A673 (cell line): ENCODE data around the gene MKI67. TPM values are rescaled to one million over a fixed set of nuclear protein-coding genes. Genes with fewer than 3 reads are reported as not detected.

ENCODE experiments used
- BruUV-seq: library from RNA; stranded (reverse); fragments of 400-500 nt; replicated peaks from 2 replicates; lab custom pipeline; 2021; lab: Mats Ljungman, UMichigan
- CTCF ChIA-PET: fragments of 300-600 bp; sonication (Branson Sonifier 250); formaldehyde crosslinking; loops from one replicate; lab custom pipeline; 2022; ENCODE audit warnings: antibody characterized with exemption; lab: Charles Lee
- POLR2A ChIA-PET: fragments of 300-600 bp; sonication (Branson Sonifier 250); formaldehyde crosslinking; loops from one replicate; lab custom pipeline; 2022; ENCODE audit warnings: antibody characterized with exemption; ENCODE audit not compliant: low non-redundant PET; lab: Charles Lee
- DNase-seq: peaks from one replicate; pipeline ENCODE4 v3.0.0-alpha.2; 2015; ENCODE audit warnings: low spot score
- H3K27ac ChIP-seq: fragments of 200-600 bp; sonication (generic); 2 replicates; pipeline ENCODE4 v1.5.1; 2016; ENCODE audit warnings: mixed run types, low read depth, mild to moderate bottlenecking, mixed read lengths, antibody characterized with exemption, low read length; ENCODE audit not compliant: poor library complexity, severe bottlenecking
- H3K27me3 ChIP-seq: fragments of 200-600 bp; sonication (generic); replicated peaks from 2 replicates; pipeline ENCODE4 v1.6.1; 2017; ENCODE audit warnings: mixed run types, low read depth, mild to moderate bottlenecking, mixed read lengths, antibody characterized with exemption, low read length; ENCODE audit not compliant: insufficient read depth, poor library complexity
- H3K36me3 ChIP-seq: fragments of 200-600 bp; sonication (generic); 2 replicates; pipeline ENCODE4 v1.6.1; 2016; ENCODE audit warnings: mixed run types, mild to moderate bottlenecking, mixed read lengths, antibody characterized with exemption, low read length; ENCODE audit not compliant: insufficient read depth, poor library complexity, severe bottlenecking
- H3K4me1 ChIP-seq: fragments of 200-600 bp; sonication (generic); 2 replicates; pipeline ENCODE4 v1.6.1; 2017; ENCODE audit warnings: mixed run types, mild to moderate bottlenecking, mixed read lengths, antibody characterized with exemption, low read length; ENCODE audit not compliant: insufficient read depth, poor library complexity, severe bottlenecking
- H3K4me3 ChIP-seq: fragments of 200-600 bp; sonication (generic); 2 replicates; pipeline ENCODE4 v1.5.1; 2016; ENCODE audit warnings: low read depth, mixed run types, mild to moderate bottlenecking, mixed read lengths, low read length; ENCODE audit not compliant: poor library complexity, severe bottlenecking
- H3K9me3 ChIP-seq: fragments of 200-600 bp; sonication (generic); 2 replicates; pipeline ENCODE4 v1.6.1; 2016; ENCODE audit warnings: mixed run types, low read depth, mild to moderate bottlenecking, mixed read lengths, antibody characterized with exemption, low read length; ENCODE audit not compliant: poor library complexity, severe bottlenecking
- EZH2 ChIP-seq: fragments of 200-600 bp; sonication (generic); IDR thresholded peaks from 2 replicates; pipeline ENCODE4 v1.6.1; 2017; ENCODE audit warnings: borderline replicate concordance, low read depth, mild to moderate bottlenecking, mixed read lengths, antibody characterized with exemption, low read length; ENCODE audit not compliant: poor library complexity, severe bottlenecking
- intact Hi-C: fragments of 100-400 bp; cut with micrococcal nuclease; formaldehyde crosslinking; loops from one replicate; pipeline ENCODE4 v1.10.0; 2022; ENCODE audit not compliant: unreplicated experiment
- total RNA-seq: library from RNA; stranded (reverse); gene quantifications from 2 replicates; pipeline ENCODE4 v1.2.3, GENCODE V29; 2021
- TF ChIP-seq, protein P1 (sequence below): fragments of 300-800, 200-600 bp; sonication (generic); conservative IDR thresholded peaks from 2 replicates; pipeline ENCODE4 v1.5.1; 2017; ENCODE audit warnings: low read depth, mild to moderate bottlenecking, antibody characterized with exemption, low read length, moderate library complexity, mixed read lengths

Gene MKI67
- total RNA-seq, 1 experiment from 2014 or later: 249 TPM

GRCh38 chr10:128163701-128164100, 37.5 kb upstream of the MKI67 start:
- intact Hi-C loops: no loop called here
- Histone ChIP-seq H3K27me3 (peaks cover 37% of the 10 kb centered on the region), H3K9me3 (no peaks in the 10 kb centered on the region), H3K27ac (no peak overlapping the region), H3K4me3 (no peak overlapping the region), H3K36me3 (no peaks in the 10 kb centered on the region), H3K4me1 (no peaks in the 10 kb centered on the region)
- POLR2A ChIA-PET: no interaction called here
- no peak for TF ChIP-seq EZH2
- TF ChIP-seq, protein P1, sequence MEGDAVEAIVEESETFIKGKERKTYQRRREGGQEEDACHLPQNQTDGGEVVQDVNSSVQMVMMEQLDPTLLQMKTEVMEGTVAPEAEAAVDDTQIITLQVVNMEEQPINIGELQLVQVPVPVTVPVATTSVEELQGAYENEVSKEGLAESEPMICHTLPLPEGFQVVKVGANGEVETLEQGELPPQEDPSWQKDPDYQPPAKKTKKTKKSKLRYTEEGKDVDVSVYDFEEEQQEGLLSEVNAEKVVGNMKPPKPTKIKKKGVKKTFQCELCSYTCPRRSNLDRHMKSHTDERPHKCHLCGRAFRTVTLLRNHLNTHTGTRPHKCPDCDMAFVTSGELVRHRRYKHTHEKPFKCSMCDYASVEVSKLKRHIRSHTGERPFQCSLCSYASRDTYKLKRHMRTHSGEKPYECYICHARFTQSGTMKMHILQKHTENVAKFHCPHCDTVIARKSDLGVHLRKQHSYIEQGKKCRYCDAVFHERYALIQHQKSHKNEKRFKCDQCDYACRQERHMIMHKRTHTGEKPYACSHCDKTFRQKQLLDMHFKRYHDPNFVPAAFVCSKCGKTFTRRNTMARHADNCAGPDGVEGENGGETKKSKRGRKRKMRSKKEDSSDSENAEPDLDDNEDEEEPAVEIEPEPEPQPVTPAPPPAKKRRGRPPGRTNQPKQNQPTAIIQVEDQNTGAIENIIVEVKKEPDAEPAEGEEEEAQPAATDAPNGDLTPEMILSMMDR: no peak
- no peak for DNase-seq
- CTCF ChIA-PET: no interaction called here
- BruUV-seq: no TSS peak

DNA sequence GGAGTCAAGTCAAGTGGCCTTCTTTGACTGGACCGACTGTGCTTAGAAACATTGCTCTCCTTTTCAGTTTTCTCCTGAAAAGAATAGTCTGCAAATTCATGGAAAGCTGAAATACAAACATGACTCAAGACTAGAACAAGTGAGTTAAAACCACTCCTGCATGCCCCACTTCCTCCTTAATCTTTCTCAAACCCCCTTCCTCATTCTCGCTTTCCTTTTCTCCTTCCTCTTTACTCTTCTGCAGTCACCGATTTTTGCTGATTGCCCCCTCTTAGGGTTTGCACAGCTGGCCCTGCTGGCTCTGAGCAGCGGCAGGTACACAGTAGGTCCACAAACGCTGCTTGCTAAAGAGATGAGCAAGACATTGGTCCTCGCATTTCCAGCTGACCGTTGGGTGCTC, 34.8 kb upstream of the MKI67 start:
- Histone ChIP-seq H3K27ac (no peak overlapping the region), H3K36me3 (no peaks in the 10 kb centered on the region), H3K27me3 (peaks cover 49% of the 10 kb centered on the region), H3K9me3 (no peaks in the 10 kb centered on the region), H3K4me3 (no peak overlapping the region), H3K4me1 (no peaks in the 10 kb centered on the region)
- TF ChIP-seq EZH2: no peak
- TF ChIP-seq, protein P1: no peak
- no peak for DNase-seq
- ChIA-PET POLR2A (no interaction called here), CTCF (no interaction called here)
- BruUV-seq: no TSS peak
- intact Hi-C loops: no loop called here

DNA sequence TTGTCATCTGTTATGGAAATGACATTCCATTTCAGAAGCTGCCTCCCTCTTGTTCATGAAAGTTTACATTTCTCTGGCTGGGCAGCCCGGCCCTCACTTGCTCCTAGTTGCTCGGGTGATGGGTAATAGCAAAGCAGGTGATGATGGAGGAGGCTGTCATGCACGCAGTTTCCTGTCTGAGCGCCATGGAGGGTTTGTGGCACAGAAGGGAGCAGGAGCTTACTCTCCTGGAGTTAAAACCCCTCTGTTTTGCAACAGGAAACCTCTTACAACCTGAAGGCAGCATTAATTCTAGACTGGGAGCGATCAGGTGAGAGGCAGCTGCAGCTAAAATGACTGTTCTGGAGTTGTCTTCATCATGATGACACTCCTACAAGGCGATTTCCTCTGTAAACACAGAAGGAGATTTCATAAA, 34.1 kb upstream of the MKI67 start:
- Histone ChIP-seq H3K4me1 (no peaks in the 10 kb centered on the region), H3K4me3 (no peak overlapping the region), H3K9me3 (no peaks in the 10 kb centered on the region), H3K27ac (no peak overlapping the region), H3K27me3 (peaks cover 44% of the 10 kb centered on the region), H3K36me3 (no peaks in the 10 kb centered on the region)
- TF ChIP-seq, protein P1: no peak
- TF ChIP-seq EZH2: no peak
- ChIA-PET CTCF (no interaction called here), POLR2A (no interaction called here)
- intact Hi-C loops: no loop called here
- BruUV-seq: no TSS peak
- no peak for DNase-seq
